ACC112 (cell line): ENCODE results near the gene ENAM.

Experiments
- H2AFZ ChIP-seq: fragments of 200-600 bp; sonication (generic); one replicate; pipeline ENCODE4 v1.6.0; 2017; ENCODE audit warnings: antibody characterized with exemption, low read length; ENCODE audit not compliant: unreplicated experiment
- H3K27ac ChIP-seq: fragments of 200-600 bp; sonication (generic); 2 replicates; pipeline ENCODE4 v1.5.1; 2014; ENCODE audit warnings: low read depth, mild to moderate bottlenecking, antibody characterized with exemption, low read length, moderate library complexity
- H3K27me3 ChIP-seq: fragments of 200-600 bp; sonication (generic); 2 replicates; pipeline ENCODE4 v1.6.1; 2014; ENCODE audit warnings: mild to moderate bottlenecking, antibody characterized with exemption, low read length, moderate library complexity, mixed read lengths; ENCODE audit not compliant: insufficient read depth
- H3K36me3 ChIP-seq: fragments of 200-600 bp; sonication (generic); 2 replicates; pipeline ENCODE4 v1.6.1; 2016; ENCODE audit warnings: mild to moderate bottlenecking, antibody characterized with exemption, low read length, moderate library complexity, mixed read lengths; ENCODE audit not compliant: insufficient read depth
- H3K4me1 ChIP-seq: fragments of 200-600 bp; sonication (generic); one replicate; pipeline ENCODE4 v1.6.1; 2016; ENCODE audit warnings: low read length, mixed read lengths; ENCODE audit not compliant: insufficient read depth, unreplicated experiment, control insufficient read depth
- H3K4me3 ChIP-seq: fragments of 200-600 bp; sonication (generic); 2 replicates; pipeline ENCODE4 v1.5.1; 2014; ENCODE audit warnings: mild to moderate bottlenecking, low read depth, low read length
- H3K79me2 ChIP-seq: fragments of 200-600 bp; sonication (generic); one replicate; pipeline ENCODE4 v1.6.0; 2016; ENCODE audit warnings: low read length; ENCODE audit not compliant: control insufficient read depth, unreplicated experiment, insufficient read depth

ENAM gene, protein sequence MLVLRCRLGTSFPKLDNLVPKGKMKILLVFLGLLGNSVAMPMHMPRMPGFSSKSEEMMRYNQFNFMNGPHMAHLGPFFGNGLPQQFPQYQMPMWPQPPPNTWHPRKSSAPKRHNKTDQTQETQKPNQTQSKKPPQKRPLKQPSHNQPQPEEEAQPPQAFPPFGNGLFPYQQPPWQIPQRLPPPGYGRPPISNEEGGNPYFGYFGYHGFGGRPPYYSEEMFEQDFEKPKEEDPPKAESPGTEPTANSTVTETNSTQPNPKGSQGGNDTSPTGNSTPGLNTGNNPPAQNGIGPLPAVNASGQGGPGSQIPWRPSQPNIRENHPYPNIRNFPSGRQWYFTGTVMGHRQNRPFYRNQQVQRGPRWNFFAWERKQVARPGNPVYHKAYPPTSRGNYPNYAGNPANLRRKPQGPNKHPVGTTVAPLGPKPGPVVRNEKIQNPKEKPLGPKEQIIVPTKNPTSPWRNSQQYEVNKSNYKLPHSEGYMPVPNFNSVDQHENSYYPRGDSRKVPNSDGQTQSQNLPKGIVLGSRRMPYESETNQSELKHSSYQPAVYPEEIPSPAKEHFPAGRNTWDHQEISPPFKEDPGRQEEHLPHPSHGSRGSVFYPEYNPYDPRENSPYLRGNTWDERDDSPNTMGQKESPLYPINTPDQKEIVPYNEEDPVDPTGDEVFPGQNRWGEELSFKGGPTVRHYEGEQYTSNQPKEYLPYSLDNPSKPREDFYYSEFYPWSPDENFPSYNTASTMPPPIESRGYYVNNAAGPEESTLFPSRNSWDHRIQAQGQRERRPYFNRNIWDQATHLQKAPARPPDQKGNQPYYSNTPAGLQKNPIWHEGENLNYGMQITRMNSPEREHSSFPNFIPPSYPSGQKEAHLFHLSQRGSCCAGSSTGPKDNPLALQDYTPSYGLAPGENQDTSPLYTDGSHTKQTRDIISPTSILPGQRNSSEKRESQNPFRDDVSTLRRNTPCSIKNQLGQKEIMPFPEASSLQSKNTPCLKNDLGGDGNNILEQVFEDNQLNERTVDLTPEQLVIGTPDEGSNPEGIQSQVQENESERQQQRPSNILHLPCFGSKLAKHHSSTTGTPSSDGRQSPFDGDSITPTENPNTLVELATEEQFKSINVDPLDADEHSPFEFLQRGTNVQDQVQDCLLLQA

DNA sequence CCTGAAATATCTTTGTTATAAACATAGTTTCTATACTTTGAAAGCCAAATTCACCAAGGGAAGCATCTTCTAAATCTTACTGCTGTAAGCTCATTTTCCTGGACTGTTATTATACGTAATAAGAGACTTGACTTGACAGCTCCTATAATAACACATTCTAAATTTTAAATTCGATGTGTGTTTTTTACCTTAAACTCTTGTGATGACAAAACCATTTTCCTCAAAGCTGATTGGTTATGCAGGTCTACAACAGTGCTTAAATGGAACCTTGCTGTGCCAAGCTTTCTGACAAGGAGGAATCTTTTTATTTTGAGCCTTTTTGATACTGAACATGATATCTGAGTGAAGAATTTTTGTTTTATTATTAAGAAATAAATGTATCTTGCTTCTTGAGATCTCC is at the start of gene ENAM:
Gene ENAM, plus strand, starts transcription at position 301 of the 400 bp plus-strand sequence. CDS start 757 bp downstream, outside the sequence.
- Histone ChIP-seq H3K4me1 (peaks cover 14% of the 10 kb centered on the region), H3K36me3 (no peaks in the 10 kb centered on the region), H3K79me2 (no peaks in the 10 kb centered on the region), H3K27me3 (no peaks in the 10 kb centered on the region), H3K27ac (no peak within 1 kb of the TSS), H2AFZ (no peak within 1 kb of the TSS), H3K4me3 (no peak within 1 kb of the TSS)

DNA sequence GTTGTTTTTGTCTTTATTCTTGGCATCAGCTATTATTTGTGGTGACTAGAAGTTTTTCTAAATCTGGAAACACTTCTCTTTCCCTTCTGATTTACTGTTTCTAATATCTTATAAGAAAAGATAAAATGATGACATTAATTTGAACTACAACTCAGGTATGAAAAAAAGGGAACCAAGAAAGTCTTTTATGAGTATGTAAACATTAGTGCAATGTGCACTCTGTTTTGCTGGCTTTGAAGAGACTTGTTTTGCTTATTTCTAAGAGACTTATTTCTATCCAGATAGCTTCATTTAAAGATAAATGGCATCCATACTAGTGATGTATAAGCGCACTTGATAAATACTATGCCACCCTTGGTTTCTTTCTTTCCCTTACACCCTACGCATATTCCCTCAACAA is 46.6 kb upstream of the ENAM start:
- no peak overlapping the region for H3K4me3 ChIP-seq
- H3K36me3 ChIP-seq: no peaks in the 10 kb centered on the region

DNA sequence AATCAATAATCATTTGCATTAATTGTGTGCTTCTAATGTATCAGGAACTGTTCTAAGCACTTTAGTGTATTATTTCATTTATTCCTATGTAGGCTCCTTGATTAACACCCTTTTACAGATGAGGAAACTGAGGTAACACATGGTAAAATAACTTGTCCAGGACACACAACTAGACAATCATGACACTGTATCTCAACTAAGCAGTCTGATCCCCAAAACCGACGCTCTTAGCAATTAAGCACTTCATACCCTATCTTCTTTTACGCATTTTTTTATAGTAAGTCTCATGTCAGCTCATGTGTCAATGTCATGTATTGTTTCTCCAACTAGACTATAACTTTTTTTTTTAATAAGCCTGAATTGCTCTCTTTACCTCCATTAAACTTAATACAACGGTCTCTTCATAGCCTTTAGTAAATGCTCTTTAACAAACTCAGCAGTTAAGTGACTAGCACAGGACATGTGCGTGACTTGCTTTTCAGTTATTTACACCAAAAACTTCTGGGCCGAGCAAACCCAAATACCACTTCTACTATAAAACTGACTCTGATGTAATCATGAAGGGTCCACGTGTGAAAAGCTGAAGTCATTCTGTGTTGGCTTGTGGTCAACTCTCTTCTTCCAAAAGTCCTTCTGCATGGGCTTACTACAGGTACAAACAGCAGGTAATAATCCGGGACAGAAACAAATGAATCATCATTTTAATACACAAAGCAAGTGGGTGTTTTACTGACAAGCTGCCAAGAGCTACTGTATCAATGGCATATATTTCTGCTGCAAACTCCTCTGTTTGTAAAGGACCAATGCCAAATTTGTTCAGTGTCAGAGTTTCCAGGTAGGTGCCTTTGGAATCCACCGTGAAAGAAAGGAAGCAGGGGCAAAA is 44.4 kb upstream of the ENAM start:
- H3K4me1 ChIP-seq: no peaks in the 10 kb centered on the region
- no peak overlapping the region for H2AFZ ChIP-seq
- H3K27me3 ChIP-seq: no peaks in the 10 kb centered on the region
- no peak overlapping the region for H3K4me3 ChIP-seq
- no peaks in the 10 kb centered on the region for H3K79me2 ChIP-seq
- H3K27ac ChIP-seq: no peak overlapping the region
- no peaks in the 10 kb centered on the region for H3K36me3 ChIP-seq

More for the DNA sequence above, 46.6 kb upstream of the ENAM start:
- Histone ChIP-seq H3K27me3 (no peaks in the 10 kb centered on the region; the same call in 1 of the 2 replicates), H2AFZ (no peak overlapping the region), H3K4me1 (no peaks in the 10 kb centered on the region), H3K79me2 (no peaks in the 10 kb centered on the region), H3K27ac (no peak overlapping the region)

DNA sequence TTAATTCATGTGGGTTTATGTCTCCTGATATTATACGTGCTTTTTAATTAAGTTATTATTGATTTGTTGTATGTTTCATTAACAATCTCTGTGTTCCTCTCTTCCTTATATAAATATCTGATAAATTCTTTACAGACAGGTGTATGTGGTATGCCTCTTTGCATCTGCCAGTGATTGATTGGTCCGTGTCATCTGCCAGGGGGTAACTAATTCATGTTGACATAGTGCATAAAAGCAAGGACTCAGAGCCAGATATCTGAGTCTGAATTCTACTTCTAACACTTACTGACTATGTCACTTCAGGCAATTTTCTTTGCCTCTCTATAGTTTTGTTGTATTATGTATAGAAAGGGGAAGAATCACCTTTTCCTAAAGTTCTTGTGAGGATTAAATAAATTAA is 41.7 kb upstream of the ENAM start:
- H3K79me2 ChIP-seq: no peaks in the 10 kb centered on the region
- H3K4me1 ChIP-seq: no peaks in the 10 kb centered on the region
- H3K36me3 ChIP-seq: no peaks in the 10 kb centered on the region
- H3K27ac ChIP-seq: no peak overlapping the region
- no peak overlapping the region for H2AFZ ChIP-seq
- H3K27me3 ChIP-seq: no peaks in the 10 kb centered on the region
- H3K4me3 ChIP-seq: no peak overlapping the region

DNA sequence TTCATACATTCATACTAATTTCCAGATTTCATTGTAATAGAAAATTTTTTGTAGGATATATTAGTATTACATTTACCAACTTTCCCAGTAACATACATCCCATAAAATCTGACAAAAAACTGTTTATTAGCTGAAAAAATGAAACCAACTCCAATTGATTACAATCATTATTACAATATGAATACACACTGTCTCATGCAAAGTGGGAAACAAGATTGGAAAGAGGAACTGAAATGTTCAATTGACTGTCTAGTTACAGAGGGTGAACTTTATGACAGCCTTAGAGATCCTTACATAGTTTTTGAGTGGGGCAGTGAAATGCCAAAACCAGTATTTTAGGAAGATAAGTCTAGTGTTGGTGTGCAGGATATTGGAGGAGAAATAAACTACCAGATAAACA is 38.8 kb upstream of the ENAM start:
- no peaks in the 10 kb centered on the region for H3K27me3 ChIP-seq
- no peak overlapping the region for H3K4me3 ChIP-seq
- H3K4me1 ChIP-seq: peaks cover 4% of the 10 kb centered on the region
- no peak overlapping the region for H2AFZ ChIP-seq
- H3K36me3 ChIP-seq: no peaks in the 10 kb centered on the region
- H3K79me2 ChIP-seq: no peaks in the 10 kb centered on the region
- H3K27ac ChIP-seq: no peak overlapping the region

DNA sequence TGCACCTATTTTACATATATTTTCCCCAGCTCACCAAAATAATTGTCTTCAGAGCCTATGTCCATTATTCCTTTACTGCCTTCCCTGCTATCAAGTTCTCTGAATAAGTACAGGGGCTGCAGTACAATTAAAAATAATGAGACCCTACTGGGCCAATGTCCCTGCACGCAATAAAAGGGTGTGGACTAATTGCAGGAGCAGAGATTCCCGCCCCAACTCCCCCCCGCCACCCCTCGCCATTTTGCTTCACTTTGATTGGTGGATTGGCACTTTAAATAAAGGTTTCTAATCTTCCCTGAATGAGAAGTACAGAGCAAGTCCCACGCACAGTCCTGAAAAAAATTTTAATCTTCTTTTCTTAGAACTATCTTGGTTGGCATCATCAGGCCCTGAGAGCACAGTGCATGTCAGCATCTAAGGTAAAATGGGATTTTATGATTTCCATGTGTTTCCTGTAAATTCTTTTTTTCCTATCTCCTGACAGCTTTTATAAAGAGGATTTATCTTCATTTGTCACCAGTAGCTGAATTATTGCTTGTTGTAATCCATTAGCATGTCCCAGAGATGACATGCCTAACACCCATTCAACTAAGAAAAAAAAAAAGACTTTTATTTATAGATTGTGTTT is 36.5 kb upstream of the ENAM start, which contains the start of gene AMBN:
Gene AMBN, plus strand, starts transcription at position 302 of the 628 bp plus-strand sequence. Its CDS starts 103 bp downstream, at position 405.
- no peak within 1 kb of the TSS for H3K4me3 ChIP-seq
- H3K4me1 ChIP-seq: peaks cover 4% of the 10 kb centered on the region
- H3K27ac ChIP-seq: no peak within 1 kb of the TSS
- no peaks in the 10 kb centered on the region for H3K27me3 ChIP-seq
- no peaks in the 10 kb centered on the region for H3K36me3 ChIP-seq
- no peak within 1 kb of the TSS for H2AFZ ChIP-seq
- H3K79me2 ChIP-seq: no peaks in the 10 kb centered on the region

DNA sequence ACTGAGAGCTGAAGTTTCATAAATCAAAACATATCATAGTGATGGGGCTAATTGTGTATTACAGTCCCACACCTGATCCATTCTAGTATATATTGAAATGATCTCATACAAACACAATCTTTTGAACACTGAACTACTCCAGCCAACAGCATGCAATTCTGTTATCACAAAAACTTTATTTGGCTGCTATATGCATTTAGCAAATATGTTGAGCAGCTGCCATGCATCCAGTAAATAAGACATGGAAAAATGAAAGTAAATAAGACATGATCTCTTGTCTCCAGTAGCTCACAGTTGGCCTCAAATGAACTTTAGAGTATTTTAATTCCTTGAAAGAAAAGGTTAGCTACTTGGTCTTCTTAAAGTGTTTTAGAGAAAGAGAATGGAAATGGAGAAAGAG is 34.3 kb upstream of the ENAM start:
- Histone ChIP-seq H3K4me3 (peak overlapping the region; percentile 27; the same call in 1 of the 2 replicates), H3K4me1 (peaks cover 4% of the 10 kb centered on the region), H3K27me3 (no peaks in the 10 kb centered on the region)

DNA sequence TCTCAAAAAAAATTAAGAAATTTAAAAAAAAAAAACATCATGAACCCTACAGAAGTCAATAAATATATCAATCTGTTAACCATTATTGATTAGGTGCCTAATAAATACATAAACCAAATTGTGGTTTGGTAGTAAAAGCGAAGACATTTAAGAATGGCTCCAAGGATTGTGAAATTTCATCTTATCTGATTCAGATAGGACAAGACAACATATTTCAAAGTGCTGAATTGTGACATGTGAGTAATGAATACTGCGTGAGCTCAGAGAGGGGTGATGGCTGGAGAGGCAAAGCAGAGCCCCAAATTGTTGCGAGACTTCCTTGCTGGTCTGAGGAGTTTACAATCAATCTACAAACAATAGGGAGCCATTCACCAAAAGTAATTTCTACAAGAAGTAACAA is 28.2 kb upstream of the ENAM start:
- H3K79me2 ChIP-seq: no peaks in the 10 kb centered on the region
- no peaks in the 10 kb centered on the region for H3K27me3 ChIP-seq
- no peak overlapping the region for H3K27ac ChIP-seq
- no peak overlapping the region for H3K4me3 ChIP-seq
- peaks cover 5% of the 10 kb centered on the region for H3K4me1 ChIP-seq
- H3K36me3 ChIP-seq: no peaks in the 10 kb centered on the region
- H2AFZ ChIP-seq: peak overlapping the region; percentile 1

More for the DNA sequence above, 34.3 kb upstream of the ENAM start:
- H3K79me2 ChIP-seq: no peaks in the 10 kb centered on the region
- no peak overlapping the region for H2AFZ ChIP-seq
- no peak overlapping the region for H3K27ac ChIP-seq
- H3K36me3 ChIP-seq: no peaks in the 10 kb centered on the region

DNA sequence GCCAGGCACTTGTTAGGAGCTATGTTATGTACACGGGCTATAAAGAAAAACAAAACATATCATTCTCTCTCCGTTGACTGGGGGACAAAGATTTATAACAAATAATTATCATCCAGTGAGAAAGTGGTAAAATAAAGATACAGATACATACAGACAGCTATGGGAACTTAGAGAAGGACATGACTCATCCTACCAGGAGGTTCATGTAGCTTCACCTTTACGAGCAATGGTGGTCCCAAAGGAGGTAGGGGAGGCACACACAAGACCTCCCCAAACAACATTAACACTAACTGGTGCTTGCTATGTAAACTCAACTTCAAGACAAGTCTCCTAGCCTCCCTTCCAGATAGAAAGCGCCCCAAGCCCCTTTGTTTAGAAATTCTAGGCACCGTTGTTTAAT is 27.6 kb upstream of the ENAM start:
- peak overlapping the region; percentile 1 for H2AFZ ChIP-seq
- H3K4me3 ChIP-seq: no peak overlapping the region
- no peaks in the 10 kb centered on the region for H3K79me2 ChIP-seq
- no peak overlapping the region for H3K27ac ChIP-seq
- no peaks in the 10 kb centered on the region for H3K27me3 ChIP-seq
- H3K36me3 ChIP-seq: no peaks in the 10 kb centered on the region
- peaks cover 5% of the 10 kb centered on the region for H3K4me1 ChIP-seq
